NOMO-1 (cell line): ENCODE data around the gene GNL1.
"Not testable (repeated sequence)": the region's sequence is repeated elsewhere in the genome, so short reads cannot be mapped to it uniquely, and the experiment has no call there.

Source experiments
- DNase-seq, 2 experiments: peaks; one replicate each; lab custom pipeline; 2025; ENCODE audit not compliant: unreplicated experiment in 2 of 2; lab: John Stamatoyannopoulos, UW

Gene GNL1

GRCh38 chr6:30500421-30501355, 55.6 kb downstream of the GNL1 start:
- DNase-seq = no peak

GRCh38 chr6:30498705-30499104, 57.6 kb downstream of the GNL1 start:
- not testable (repeated sequence) for DNase-seq

GRCh38 chr6:30497714-30498113, 58.6 kb downstream of the GNL1 start:
- no peak for DNase-seq

- not testable (repeated sequence) for DNase-seq
Measured at GRCh38 chr6:30497261-30497599, 59.1 kb downstream of the GNL1 start.

- DNase-seq = no peak
Measured at GRCh38 chr6:30495993-30496392, 60.3 kb downstream of the GNL1 start.

GRCh38 chr6:30495060-30495459, 61.2 kb downstream of the GNL1 start:
- not testable (repeated sequence) for DNase-seq

- no peak for DNase-seq
Measured at GRCh38 chr6:30494291-30494861, 61.9 kb downstream of the GNL1 start.

GRCh38 chr6:30493643-30494250, 62.5 kb downstream of the GNL1 start:
- DNase-seq = no peak

- DNase-seq = no peak
Measured at GRCh38 chr6:30491991-30492952, 64.0 kb downstream of the GNL1 start.
